Osteocyte (in vitro differentiated cells): Measurements from ENCODE around the gene GMPS. TPM values are rescaled to one million over a fixed set of nuclear protein-coding genes. Genes with fewer than 3 reads are reported as not detected.
"Not testable (repeated sequence)": the region's sequence is repeated elsewhere in the genome, so short reads cannot be mapped to it uniquely, and the experiment has no call there.

Experiments
- DNase-seq: peaks from one replicate; pipeline ENCODE4 v3.0.0; 2021; ENCODE audit warnings: mixed read lengths; ENCODE audit not compliant: unreplicated experiment; ENCODE audit errors: extremely low spot score
- H3K27ac Mint-ChIP-seq: one replicate; pipeline ENCODE4 v1.8.0; 2021; ENCODE audit warnings: mild to moderate bottlenecking, mixed read lengths; ENCODE audit not compliant: unreplicated experiment
- H3K27me3 Mint-ChIP-seq: one replicate; pipeline ENCODE4 v1.8.0; 2021; ENCODE audit warnings: mixed read lengths; ENCODE audit not compliant: unreplicated experiment
- H3K36me3 Mint-ChIP-seq: one replicate; pipeline ENCODE4 v1.8.0; 2021; ENCODE audit warnings: mixed read lengths; ENCODE audit not compliant: unreplicated experiment
- H3K4me1 Mint-ChIP-seq: one replicate; pipeline ENCODE4 v1.8.0; 2021; ENCODE audit warnings: mixed read lengths; ENCODE audit not compliant: unreplicated experiment
- H3K4me3 Mint-ChIP-seq: one replicate; pipeline ENCODE4 v1.8.0; 2021; ENCODE audit warnings: mild to moderate bottlenecking, moderate library complexity, mixed read lengths; ENCODE audit not compliant: unreplicated experiment
- H3K9me3 Mint-ChIP-seq: one replicate; pipeline ENCODE4 v1.8.0; 2021; ENCODE audit warnings: mixed read lengths; ENCODE audit not compliant: unreplicated experiment
- CTCF ChIP-seq: fragments of 200-600 bp; sonication (generic); IDR thresholded peaks from 2 replicates; pipeline ENCODE4 v1.5.0; 2021; ENCODE audit warnings: antibody characterized with exemption, mild to moderate bottlenecking, moderate library complexity
- total RNA-seq: library from RNA; stranded (reverse); gene quantifications from 2 replicates; pipeline ENCODE4 v1.2.1, GENCODE V29; 2021

GMPS gene
- total RNA-seq, 1 donor from 2014 or later: 60.8 TPM

- H3K27ac Mint-ChIP-seq: no peak overlapping the region
- DNase-seq: no peak
- H3K27me3 Mint-ChIP-seq: no peaks in the 10 kb centered on the region
- peaks cover under 1% of the 10 kb centered on the region for H3K4me1 Mint-ChIP-seq
- H3K4me3 Mint-ChIP-seq: no peak overlapping the region
- TF ChIP-seq CTCF: no peak
- peaks cover 4% of the 10 kb centered on the region for H3K9me3 Mint-ChIP-seq
- H3K36me3 Mint-ChIP-seq: peaks cover 6% of the 10 kb centered on the region
Observed at GRCh38 chr3:155957412-155957880, 87.0 kb downstream of the GMPS start.

DNA sequence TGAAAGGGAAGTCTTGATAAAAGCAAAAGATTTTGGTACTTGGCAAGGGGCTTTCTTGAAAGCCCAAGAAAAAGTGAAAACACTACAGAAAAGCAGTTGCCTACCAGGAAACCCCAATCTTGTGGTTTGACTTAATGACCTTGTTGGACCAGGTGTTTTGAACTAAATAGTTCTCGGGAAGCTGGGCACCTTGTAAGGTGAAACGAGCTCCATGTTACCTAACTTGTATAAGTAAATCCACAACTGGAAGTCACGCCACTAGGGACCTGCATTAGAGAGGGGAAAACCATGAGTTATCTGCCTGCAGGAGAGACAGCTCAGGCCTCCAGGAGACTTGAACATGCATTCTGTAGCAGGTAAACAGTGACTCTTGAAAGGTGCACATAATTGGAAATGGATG lies 88.2 kb downstream of the GMPS start:
- peaks cover 9% of the 10 kb centered on the region for H3K4me1 Mint-ChIP-seq
- H3K27me3 Mint-ChIP-seq: no peaks in the 10 kb centered on the region
- no peak for DNase-seq
- peaks cover 6% of the 10 kb centered on the region for H3K36me3 Mint-ChIP-seq
- peaks cover 4% of the 10 kb centered on the region for H3K9me3 Mint-ChIP-seq
- H3K4me3 Mint-ChIP-seq: no peak overlapping the region
- no peak overlapping the region for H3K27ac Mint-ChIP-seq
- no peak for TF ChIP-seq CTCF

GRCh38 chr3:155960060-155960459 lies 89.6 kb downstream of the GMPS start:
- DNase-seq: no peak

GRCh38 chr3:155961044-155961443 lies 90.6 kb downstream of the GMPS start:
- peaks cover 22% of the 10 kb centered on the region for H3K4me1 Mint-ChIP-seq
- H3K9me3 Mint-ChIP-seq, H3K36me3 Mint-ChIP-seq, H3K4me3 Mint-ChIP-seq, DNase-seq, H3K27me3 Mint-ChIP-seq, H3K27ac Mint-ChIP-seq: not testable (repeated sequence)

More at GRCh38 chr3:155960060-155960459, 89.6 kb downstream of the GMPS start:
- H3K4me1 Mint-ChIP-seq: peaks cover 22% of the 10 kb centered on the region
- TF ChIP-seq CTCF: no peak
- peaks cover 4% of the 10 kb centered on the region for H3K9me3 Mint-ChIP-seq
- H3K36me3 Mint-ChIP-seq: peaks cover 6% of the 10 kb centered on the region
- H3K27me3 Mint-ChIP-seq: no peaks in the 10 kb centered on the region
- H3K27ac Mint-ChIP-seq: no peak overlapping the region
- H3K4me3 Mint-ChIP-seq: no peak overlapping the region

DNA sequence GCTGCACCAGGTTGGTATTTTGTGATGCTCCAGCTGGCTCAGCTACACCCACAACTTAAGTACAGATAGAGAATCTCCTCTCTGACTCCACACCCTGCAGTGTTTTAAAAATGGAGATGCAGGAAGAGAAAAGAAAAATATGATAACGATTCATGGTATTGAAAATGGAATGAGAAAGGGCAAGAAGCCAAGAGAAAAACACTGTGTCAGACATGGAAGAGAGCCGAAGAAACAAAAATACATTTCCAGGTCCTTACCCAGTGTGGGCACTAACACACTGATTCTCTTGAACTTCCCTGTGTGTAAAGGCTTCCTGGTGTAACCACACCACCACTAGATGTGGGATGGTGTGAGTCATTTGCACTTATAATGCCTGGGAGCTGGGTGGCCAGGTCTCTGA lies 93.1 kb downstream of the GMPS start:
- H3K9me3 Mint-ChIP-seq: no peaks in the 10 kb centered on the region
- TF ChIP-seq CTCF: no peak
- no peaks in the 10 kb centered on the region for H3K36me3 Mint-ChIP-seq
- H3K4me3 Mint-ChIP-seq: no peak overlapping the region
- H3K27ac Mint-ChIP-seq: peak overlapping the region; percentile 55
- DNase-seq: no peak
- peaks cover 22% of the 10 kb centered on the region for H3K4me1 Mint-ChIP-seq
- H3K27me3 Mint-ChIP-seq: no peaks in the 10 kb centered on the region

GRCh38 chr3:155970398-155970797 lies 99.9 kb downstream of the GMPS start:
- no peaks in the 10 kb centered on the region for H3K4me1 Mint-ChIP-seq
- no peak for TF ChIP-seq CTCF
- H3K27ac Mint-ChIP-seq: no peak overlapping the region
- no peak overlapping the region for H3K4me3 Mint-ChIP-seq
- H3K36me3 Mint-ChIP-seq: no peaks in the 10 kb centered on the region
- DNase-seq: no peak
- no peaks in the 10 kb centered on the region for H3K27me3 Mint-ChIP-seq
- peaks cover 8% of the 10 kb centered on the region for H3K9me3 Mint-ChIP-seq
